Activated effector memory CD4-positive, alpha-beta T cell treated with anti-CD3 and anti-CD28 coated beads, Interleukin-2, amount 50 U/mL, for 16 hours (primary cell): ENCODE measurements around the gene CERS4.
"Not testable (repeated sequence)": the region's sequence is repeated elsewhere in the genome, so short reads cannot be mapped to it uniquely, and the experiment has no call there.

Source experiments
- DNase-seq: peaks from one replicate; pipeline ENCODE4 v3.0.0-alpha.2; 2020

Gene CERS4

DNA sequence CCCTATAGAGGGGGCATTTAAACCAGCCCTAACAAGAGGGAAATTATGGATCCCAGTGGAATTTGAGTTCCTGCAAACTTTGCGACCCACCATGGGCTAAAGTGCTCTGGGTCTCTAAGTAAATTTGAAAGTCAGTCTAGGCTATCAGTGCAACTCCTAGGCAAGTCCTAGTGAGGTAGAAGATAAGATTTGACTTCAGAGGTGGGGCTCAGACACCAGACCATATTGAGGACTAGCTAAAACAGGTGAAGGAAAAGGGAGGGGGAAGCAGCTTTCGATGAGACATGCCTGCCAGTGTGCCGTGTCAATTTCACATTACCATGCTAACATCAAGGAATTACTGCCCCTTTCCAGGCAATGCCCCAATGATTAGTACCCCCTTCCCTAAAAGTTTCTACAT lies 60.6 kb downstream of the CERS4 start:
- DNase-seq, result no peak

- not testable (repeated sequence) for DNase-seq
Observed at GRCh38 chr19:8276508-8276907, 67.3 kb downstream of the CERS4 start.

DNA sequence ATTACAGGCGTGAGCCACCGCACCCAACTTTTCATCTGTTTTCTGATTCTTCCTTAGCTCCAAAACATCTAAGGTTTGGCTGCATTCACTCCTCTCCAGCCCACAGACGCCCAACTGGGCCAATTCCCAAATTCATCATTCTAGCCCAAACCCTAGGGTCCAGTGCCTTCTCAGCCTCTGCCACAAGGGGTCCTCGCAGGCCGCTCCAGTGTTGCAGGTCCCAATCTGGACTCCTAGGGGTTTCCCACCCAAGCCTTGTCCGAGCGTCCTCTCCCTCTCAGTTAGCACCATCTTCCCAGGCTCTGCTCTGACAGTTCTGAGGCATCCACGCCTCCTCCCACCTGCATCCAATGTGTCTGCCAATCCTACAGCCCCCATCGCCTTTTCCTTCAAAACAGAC lies 82.2 kb downstream of the CERS4 start:
- DNase-seq, result not testable (repeated sequence)

- peak; percentile 61 for DNase-seq
Observed at GRCh38 chr19:8302357-8302691, 93.2 kb downstream of the CERS4 start.

GRCh38 chr19:8302734-8303133 lies 93.6 kb downstream of the CERS4 start:
- peak; percentile 45 for DNase-seq

GRCh38 chr19:8304841-8305621 lies 95.9 kb downstream of the CERS4 start:
- peak; percentile 70 for DNase-seq

DNA sequence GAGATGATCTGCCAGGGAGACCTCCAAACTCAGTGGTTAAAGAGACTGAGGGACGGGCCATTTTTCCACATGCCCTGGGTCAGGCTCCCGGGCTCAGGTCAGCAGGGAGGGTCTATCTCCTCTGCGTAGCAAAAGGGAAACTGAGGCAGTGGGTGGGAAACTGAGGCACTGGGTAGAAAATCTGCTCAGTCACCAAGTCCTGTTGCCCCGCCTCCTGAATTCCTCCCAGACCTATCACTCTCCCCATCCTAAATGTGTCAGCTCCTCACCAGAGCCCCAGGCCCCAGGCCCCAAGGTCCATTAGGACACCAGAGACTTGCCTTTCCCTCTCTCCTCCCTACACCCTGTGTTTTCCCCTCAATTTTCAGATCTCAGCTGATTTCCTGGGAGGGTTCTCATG lies 96.6 kb downstream of the CERS4 start:
- DNase-seq, result peak; percentile 54

GRCh38 chr19:8306235-8307054 lies 97.3 kb downstream of the CERS4 start:
- DNase-seq, result peak; percentile 62

GRCh38 chr19:8307400-8307964 lies 98.3 kb downstream of the CERS4 start:
- DNase-seq, result peak; percentile 62

DNA sequence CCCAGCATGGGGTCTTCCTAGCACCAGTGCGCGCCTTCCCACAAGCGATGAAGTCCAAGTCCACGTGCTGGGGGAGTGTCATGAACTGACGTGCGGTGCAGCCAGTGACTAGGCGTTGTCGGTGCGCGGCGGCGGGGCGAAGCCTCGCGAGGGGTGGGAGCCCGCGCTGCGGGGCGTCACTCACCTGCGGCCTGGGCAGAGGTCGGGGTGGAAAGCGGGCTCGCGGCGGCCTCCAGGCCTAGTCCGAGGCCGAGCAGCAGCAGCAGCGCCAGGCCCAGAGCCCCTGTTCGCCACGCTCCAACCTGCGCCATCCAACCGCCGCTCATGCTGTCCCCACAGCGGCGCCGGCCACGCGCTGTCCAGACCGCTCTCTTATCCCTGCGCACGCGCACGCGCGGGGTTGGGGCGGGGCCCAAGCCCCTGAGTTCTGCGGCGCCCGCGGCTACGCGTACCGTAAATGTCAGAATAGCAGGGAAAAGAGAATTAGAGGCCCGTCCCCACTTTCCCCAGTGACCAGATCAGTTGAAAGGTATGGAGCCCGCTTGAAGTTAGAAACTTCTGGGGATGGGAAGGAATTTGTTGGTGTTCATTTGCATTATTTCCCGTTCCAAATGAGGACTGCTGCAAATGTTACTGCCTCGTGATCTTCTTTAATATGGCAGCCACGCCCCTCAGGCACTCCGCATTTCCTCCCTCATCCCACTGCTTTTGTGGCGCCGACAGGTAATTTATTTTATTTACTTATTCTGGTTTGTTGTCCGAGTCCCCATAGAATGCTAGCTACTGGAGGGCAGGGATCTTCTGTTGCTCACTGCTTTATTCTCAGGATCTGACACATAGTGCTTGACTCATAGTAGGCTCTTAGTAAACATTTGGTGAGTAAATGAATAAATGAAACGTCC lies 99.0 kb downstream of the CERS4 start, which contains the start of gene CD320:
Gene CD320, minus strand, starts transcription at position 394 of the 902 bp plus-strand sequence. Its CDS starts 68 bp downstream, at position 326.
- DNase-seq, result peak; percentile 95

GRCh38 chr19:8308891-8309291 lies 99.7 kb downstream of the CERS4 start:
- DNase-seq, result no peak

DNA sequence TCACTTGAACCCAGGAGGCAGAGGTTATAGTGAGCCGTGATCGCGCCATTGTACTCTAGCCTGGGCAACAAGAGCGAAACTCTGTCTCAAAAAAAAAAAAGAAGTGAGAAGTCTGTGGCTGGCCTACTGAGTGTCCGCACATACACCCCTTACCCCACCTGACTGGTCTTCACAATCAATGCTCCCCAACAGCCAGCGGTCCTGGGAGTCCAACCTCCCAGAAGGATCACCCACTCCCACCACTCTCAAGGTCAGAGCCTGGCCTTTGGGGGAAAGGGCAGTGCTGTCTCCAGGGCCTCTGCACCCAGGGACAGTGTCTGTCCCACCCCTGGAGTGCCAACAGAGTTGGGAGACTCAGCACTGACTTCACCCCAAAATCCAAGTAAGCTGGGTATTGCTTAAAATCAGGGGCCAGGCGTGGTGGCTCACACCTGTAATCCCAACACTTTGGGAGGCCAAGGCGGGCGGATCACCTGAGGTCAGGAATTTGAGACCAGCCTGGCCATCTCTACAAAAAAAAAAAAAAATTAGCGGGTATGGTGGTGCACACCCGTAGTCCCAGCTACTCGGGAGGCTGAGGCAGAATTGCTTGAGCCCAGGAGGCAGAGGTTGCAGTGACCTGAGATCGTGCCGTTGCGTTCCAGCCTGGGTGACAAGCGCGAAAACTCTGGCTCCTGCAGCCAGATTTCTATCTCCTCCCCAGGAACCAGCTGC lies 101.3 kb downstream of the CERS4 start:
- DNase-seq, result peak; percentile 39

GRCh38 chr19:8311461-8312260 lies 102.5 kb downstream of the CERS4 start:
- DNase-seq, result peak; percentile 37
